OCI-LY3 (cell line): ENCODE data around the gene CAMTA1.

Experiments used
- CTCF ChIP-seq: fragments of 200-600, 300-600 bp; sonication (generic); IDR thresholded peaks from 2 replicates; pipeline ENCODE4 v1.5.1; 2014; ENCODE audit warnings: antibody characterized with exemption, low read length, low read depth
- EZH2phosphoT487 ChIP-seq: fragments of 200-600 bp; shearing (Covaris generic); IDR thresholded peaks from 2 replicates; pipeline ENCODE4 v1.6.1; 2018; ENCODE audit warnings: antibody characterized with exemption, mixed run types, low read depth

DNA sequence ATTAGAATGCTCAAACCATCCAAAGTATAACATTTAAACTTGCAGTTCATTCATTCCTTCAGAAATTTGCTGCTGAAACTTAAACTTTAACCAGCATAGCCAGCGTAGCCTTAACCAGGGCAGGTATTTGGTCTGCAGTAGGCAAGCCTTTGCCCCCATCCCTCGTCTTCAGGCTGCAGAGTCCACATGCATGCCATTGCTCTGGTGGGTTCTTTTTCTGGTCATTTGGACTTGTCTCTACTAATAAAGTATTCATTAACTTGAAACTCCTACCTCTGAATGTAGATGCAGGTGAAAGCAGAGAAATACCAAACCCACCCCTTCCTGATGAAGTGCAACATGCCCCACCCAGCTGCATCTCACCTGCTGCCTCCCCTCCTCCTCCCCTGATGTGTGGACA lies 100.2 kb downstream of the CAMTA1 start:
- TF ChIP-seq EZH2phosphoT487 (no peak), CTCF (no peak)
